Measurements from ENCODE around the gene SORCS1. TPM values are rescaled to one million over a fixed set of nuclear protein-coding genes. Genes with fewer than 3 reads are reported as not detected.

Gene SORCS1
- total RNA-seq, 2 donors from 2014 or later: 0.23 to 14.4 TPM

DNA sequence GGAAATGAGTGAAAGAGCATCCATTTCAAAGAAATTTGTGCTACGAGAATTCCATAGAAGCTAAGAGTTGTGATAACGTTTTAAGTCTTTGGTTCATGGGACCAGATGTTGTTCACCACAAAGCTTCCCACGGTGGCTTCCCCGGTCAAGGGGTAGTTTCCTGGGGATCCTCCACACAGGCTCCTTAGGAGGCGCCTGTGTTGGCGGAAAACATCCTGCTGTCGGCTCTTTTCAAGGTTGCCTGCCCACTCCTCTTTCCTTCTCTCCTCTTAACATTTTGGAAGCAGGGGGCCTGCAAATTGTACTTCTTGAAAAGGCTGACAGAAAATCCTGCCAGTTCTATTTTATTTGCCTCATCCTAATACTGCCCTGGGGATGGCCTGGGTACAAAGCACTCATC, 398.6 kb downstream of the SORCS1 start:
- Histone ChIP-seq H3K4me3 (no peak overlapping the region), H3K9me3 (no peaks in the 10 kb centered on the region), H3K27ac (no peak overlapping the region), H3K36me3 (no peaks in the 10 kb centered on the region), H3K27me3 (replicated peaks; ENCODE audit: insufficient read depth) (no peaks in the 10 kb centered on the region), H3K4me1 (replicated peaks) (no peaks in the 10 kb centered on the region)
- no peak for DNase-seq (ENCODE audit: low spot score)
- WGBS: 88% methylated on average over 7 of the region's 7 CpGs
- intact Hi-C loops (cut with DNase I): no loop called here
- TF ChIP-seq, protein P1, sequence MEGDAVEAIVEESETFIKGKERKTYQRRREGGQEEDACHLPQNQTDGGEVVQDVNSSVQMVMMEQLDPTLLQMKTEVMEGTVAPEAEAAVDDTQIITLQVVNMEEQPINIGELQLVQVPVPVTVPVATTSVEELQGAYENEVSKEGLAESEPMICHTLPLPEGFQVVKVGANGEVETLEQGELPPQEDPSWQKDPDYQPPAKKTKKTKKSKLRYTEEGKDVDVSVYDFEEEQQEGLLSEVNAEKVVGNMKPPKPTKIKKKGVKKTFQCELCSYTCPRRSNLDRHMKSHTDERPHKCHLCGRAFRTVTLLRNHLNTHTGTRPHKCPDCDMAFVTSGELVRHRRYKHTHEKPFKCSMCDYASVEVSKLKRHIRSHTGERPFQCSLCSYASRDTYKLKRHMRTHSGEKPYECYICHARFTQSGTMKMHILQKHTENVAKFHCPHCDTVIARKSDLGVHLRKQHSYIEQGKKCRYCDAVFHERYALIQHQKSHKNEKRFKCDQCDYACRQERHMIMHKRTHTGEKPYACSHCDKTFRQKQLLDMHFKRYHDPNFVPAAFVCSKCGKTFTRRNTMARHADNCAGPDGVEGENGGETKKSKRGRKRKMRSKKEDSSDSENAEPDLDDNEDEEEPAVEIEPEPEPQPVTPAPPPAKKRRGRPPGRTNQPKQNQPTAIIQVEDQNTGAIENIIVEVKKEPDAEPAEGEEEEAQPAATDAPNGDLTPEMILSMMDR (IDR thresholded peaks at IDR 0.05): no peak

DNA sequence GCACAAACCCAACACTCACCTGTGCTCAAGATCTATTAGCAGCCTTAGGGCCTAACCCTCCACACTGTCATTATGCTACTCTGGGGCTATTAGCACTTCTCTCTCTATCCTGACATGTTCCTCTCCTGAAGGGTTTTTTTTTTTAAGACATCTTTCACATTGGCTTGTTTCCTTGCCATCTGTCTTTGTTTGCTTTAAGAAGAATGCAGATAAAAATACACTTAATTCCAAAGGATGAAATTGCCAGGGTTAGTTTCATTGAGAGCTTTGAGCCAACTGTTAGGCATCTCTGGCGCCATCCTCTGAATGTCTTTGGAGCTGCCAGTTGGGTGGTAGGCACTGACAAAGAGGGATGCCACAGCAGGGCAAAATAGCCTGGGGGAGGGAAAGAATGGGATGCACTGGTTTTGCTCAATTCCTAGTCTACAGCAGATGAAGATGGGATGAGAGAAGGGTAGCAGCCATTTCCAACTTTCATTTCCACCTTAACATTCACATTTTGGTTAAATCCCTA, 399.2 kb downstream of the SORCS1 start:
- intact Hi-C loops (cut with DNase I): no loop called here
- 71% methylated on average over 1 of the region's 1 CpG for WGBS
- H3K27ac ChIP-seq: no peak overlapping the region
- H3K4me1 ChIP-seq (replicated peaks): no peaks in the 10 kb centered on the region
- TF ChIP-seq POLR2A (IDR thresholded peaks at IDR 0.05) (no peak), POLR2AphosphoS5 (IDR thresholded peaks at IDR 0.05) (no peak)
- TF ChIP-seq, protein P1 (IDR thresholded peaks at IDR 0.05): no peak
- H3K36me3 ChIP-seq: no peaks in the 10 kb centered on the region
- H3K27me3 ChIP-seq (replicated peaks; ENCODE audit: insufficient read depth): no peaks in the 10 kb centered on the region
- no peak for DNase-seq (ENCODE audit: low spot score)
- no peak overlapping the region for H3K4me3 ChIP-seq
- H3K9me3 ChIP-seq: no peaks in the 10 kb centered on the region

DNA sequence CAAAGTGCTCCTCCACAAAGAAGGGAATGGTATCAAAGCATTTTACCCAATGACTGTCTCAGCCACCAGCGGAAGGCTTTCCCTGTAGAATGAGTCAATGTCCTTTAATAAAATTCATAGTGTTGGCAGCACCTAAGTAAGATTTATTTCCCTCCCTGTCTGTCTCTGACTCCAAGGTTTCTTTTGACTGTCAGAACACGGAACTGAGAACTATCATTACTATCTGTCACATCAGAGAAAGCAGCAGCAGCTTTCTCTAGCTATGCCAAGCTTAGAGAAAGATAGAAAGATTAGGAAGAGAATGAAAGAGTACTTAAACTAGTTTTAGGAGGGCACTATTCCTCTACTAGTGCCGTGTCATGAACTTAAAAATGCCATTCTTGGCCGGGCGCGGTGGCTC, 400.1 kb downstream of the SORCS1 start:
- no peaks in the 10 kb centered on the region for H3K36me3 ChIP-seq
- intact Hi-C loops (cut with DNase I): no loop called here
- H3K9me3 ChIP-seq: no peaks in the 10 kb centered on the region
- WGBS: 71% methylated on average over 6 of the region's 6 CpGs
- no peak for DNase-seq (ENCODE audit: low spot score)
- H3K4me3 ChIP-seq: no peak overlapping the region
- H3K27ac ChIP-seq: no peak overlapping the region
- H3K4me1 ChIP-seq (replicated peaks): no peaks in the 10 kb centered on the region
- TF ChIP-seq, protein P1 (IDR thresholded peaks at IDR 0.05): no peak
- TF ChIP-seq POLR2AphosphoS5 (IDR thresholded peaks at IDR 0.05) (no peak), POLR2A (IDR thresholded peaks at IDR 0.05) (no peak)
- no peaks in the 10 kb centered on the region for H3K27me3 ChIP-seq (replicated peaks; ENCODE audit: insufficient read depth)

DNA sequence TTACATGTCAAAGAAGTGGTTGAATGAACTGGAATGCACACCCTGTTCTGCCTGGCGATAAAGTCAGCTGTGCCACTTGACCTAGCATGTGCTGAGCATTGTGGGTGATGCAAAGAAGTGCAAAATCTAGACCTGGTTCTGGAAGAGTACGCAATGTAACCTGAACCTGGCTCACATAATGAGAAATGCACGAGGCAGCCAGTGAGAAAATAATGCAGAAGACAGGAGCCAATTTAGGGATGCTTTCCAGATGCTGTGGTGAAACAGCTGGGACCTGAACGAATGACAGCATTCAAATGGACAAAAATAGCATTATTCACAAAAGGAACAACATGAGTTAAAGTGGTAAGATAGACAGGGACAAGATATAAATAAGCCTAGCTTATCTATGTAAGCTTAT, 402.6 kb downstream of the SORCS1 start:
- TF ChIP-seq, protein P1 (IDR thresholded peaks at IDR 0.05): no peak
- TF ChIP-seq POLR2AphosphoS5 (IDR thresholded peaks at IDR 0.05): no peak
- TF ChIP-seq POLR2A (IDR thresholded peaks at IDR 0.05): no peak
- no peak overlapping the region for H3K4me3 ChIP-seq
- 54% methylated on average over 4 of the region's 4 CpGs for WGBS
- H3K4me1 ChIP-seq (replicated peaks): no peaks in the 10 kb centered on the region
- H3K27me3 ChIP-seq (replicated peaks; ENCODE audit: insufficient read depth): no peaks in the 10 kb centered on the region
- DNase-seq (ENCODE audit: low spot score): no peak
- no peaks in the 10 kb centered on the region for H3K36me3 ChIP-seq
- intact Hi-C loops (cut with DNase I): no loop called here
- no peaks in the 10 kb centered on the region for H3K9me3 ChIP-seq
- H3K27ac ChIP-seq: no peak overlapping the region

DNA sequence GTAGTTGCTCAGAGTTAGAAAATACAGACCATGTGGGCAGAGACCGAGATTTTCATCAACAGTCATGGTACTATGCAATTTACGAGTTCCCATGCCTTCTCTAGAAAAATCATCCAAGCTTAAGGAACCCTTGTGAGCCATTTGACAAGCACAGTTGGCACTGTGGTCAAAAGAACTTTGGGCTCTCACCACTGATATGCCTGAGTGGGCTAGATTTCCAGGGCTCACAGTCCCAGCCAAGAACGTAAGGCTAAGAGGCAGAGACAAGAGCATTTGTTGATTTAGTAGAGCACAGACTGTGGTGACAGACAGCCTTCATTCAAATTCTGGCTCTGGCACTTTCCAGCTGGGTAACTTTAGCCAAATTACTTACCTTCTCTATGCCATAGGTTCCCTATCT, 407.0 kb downstream of the SORCS1 start:
- H3K9me3 ChIP-seq: no peaks in the 10 kb centered on the region
- H3K36me3 ChIP-seq: no peaks in the 10 kb centered on the region
- H3K4me3 ChIP-seq: no peak overlapping the region
- no peak overlapping the region for H3K27ac ChIP-seq
- DNase-seq (ENCODE audit: low spot score): no peak
- intact Hi-C loops (cut with DNase I): no loop called here
- TF ChIP-seq POLR2A (IDR thresholded peaks at IDR 0.05): no peak
- TF ChIP-seq, protein P1 (IDR thresholded peaks at IDR 0.05): no peak
- no peak for TF ChIP-seq POLR2AphosphoS5 (IDR thresholded peaks at IDR 0.05)
- no peaks in the 10 kb centered on the region for H3K4me1 ChIP-seq (replicated peaks)
- H3K27me3 ChIP-seq (replicated peaks; ENCODE audit: insufficient read depth): no peaks in the 10 kb centered on the region
- WGBS: 77% methylated on average over 3 of the region's 3 CpGs

Data from prostate gland (tissue), 2 donors.